Cardiac fibroblast (primary cell): Measurements from ENCODE around the gene DDX24.

Experiments used
- DNase-seq, 2 donors: peaks; one replicate each; pipeline versions ENCODE4 v3.0.0 to v3.0.0-alpha.2; 2010; ENCODE audit warnings: low read depth in 2 of 2
- H3K4me3 ChIP-seq, 2 donors: replicated peaks in 1 of 2; 1 replicate in 1 of 2; 2 replicates in 1 of 2; pipeline ENCODE4 v1.5.1; 2011; ENCODE audit warnings: low read depth in 2 of 2, low read length in 2 of 2, mild to moderate bottlenecking in 2 of 2, moderate library complexity in 1 of 2
- TF ChIP-seq, protein P1 (sequence below): IDR thresholded peaks from one replicate; pipeline ENCODE4 v1.5.1; 2011; ENCODE audit warnings: low read depth, mild to moderate bottlenecking, low read length, inconsistent platforms

DDX24 gene

DNA sequence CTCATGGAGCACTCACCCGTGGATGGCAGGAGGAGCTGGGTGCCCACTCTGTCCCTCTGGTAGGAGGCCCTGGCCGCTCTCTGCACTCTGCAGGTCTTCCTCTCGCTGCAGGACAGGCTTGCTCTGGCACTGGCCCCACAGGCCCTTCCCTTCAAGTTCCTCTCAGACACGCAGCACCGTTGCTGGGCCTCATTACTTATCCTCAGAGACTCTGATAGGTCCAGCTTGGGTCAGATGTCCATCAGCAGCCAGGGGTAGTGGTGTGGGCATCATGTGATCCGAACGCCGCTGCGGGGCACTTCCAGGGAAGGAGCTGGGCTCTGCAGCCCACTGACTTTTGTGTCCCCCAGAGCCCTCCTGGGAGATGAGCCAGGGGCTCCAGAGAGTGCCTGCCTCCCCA lies 43.0 kb downstream of the DDX24 start:
- TF ChIP-seq, protein P1, sequence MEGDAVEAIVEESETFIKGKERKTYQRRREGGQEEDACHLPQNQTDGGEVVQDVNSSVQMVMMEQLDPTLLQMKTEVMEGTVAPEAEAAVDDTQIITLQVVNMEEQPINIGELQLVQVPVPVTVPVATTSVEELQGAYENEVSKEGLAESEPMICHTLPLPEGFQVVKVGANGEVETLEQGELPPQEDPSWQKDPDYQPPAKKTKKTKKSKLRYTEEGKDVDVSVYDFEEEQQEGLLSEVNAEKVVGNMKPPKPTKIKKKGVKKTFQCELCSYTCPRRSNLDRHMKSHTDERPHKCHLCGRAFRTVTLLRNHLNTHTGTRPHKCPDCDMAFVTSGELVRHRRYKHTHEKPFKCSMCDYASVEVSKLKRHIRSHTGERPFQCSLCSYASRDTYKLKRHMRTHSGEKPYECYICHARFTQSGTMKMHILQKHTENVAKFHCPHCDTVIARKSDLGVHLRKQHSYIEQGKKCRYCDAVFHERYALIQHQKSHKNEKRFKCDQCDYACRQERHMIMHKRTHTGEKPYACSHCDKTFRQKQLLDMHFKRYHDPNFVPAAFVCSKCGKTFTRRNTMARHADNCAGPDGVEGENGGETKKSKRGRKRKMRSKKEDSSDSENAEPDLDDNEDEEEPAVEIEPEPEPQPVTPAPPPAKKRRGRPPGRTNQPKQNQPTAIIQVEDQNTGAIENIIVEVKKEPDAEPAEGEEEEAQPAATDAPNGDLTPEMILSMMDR = no peak
- no peak for DNase-seq

DNA sequence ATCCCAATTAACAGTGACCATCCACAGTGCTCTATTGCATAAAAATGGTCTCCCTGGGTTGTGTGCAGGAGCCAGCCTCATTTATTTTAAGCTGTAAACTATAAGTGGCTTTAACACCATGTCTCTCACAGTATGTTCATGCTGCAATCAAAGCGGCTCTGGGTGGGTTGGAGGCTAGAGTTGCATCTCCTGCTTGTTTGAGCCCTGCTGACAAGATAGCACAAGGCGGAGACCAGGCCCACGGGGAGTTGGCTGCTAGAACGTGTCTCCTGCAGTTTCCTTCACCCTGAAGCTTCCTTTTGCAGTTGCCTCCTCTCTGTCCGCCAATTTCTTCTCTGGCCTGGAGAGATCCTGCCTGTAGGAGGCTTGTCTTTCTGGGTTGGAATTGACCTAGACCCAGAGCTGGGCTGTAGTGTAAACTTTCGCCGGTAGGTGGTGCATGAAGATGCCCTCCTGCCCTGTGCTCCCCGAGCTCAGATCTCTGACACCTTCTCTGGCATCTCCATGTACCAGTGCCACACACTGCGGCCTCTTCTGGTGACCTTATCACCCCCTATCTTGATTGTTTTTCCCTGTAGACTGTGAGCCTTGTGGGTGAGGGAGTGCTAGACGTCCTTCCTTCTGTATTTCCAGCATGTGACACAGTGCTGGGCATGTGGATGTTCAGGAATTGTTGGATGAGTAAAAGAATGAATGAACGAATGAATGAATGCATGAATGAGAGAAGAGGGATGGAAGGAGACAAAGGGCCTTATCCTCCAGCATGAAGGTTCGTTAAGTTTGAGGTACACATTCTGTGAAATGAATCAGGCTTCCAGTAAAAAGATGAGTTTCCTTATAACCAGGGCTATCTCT lies 44.5 kb downstream of the DDX24 start:
- TF ChIP-seq, protein P1 = peak; percentile 88
- peak; percentile 77 to 80 for DNase-seq
- H3K4me3 ChIP-seq = no peak overlapping the region

More for the DNA sequence above, 43.0 kb downstream of the DDX24 start:
- H3K4me3 ChIP-seq = no peak overlapping the region

- no peak for DNase-seq
- TF ChIP-seq, protein P1 = no peak
- no peak overlapping the region for H3K4me3 ChIP-seq
These were observed 46.1 kb downstream of the DDX24 start for GRCh38 chr14:94034886-94035285.

DNA sequence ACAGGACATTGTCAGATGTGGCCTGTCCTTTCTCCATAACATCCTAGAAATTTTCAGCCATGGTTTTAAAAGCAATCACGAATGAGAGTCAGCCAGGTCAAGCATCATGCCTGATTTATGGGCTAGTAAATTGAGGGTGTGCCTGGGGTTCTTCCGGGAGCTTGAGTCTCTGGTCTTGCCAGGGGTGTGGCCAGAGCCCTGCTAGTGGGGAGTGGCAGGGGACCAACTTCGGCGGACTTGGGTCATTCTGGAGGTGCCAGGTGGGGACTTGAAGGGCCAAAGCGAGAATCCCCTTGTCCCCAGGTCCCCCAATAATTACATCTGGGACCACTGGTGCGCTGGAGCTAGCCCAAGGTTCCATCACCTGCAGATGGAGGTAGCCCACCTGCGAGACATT lies 49.1 kb downstream of the DDX24 start:
- H3K4me3 ChIP-seq = no peak overlapping the region
- TF ChIP-seq, protein P1 = no peak
- no peak for DNase-seq

DNA sequence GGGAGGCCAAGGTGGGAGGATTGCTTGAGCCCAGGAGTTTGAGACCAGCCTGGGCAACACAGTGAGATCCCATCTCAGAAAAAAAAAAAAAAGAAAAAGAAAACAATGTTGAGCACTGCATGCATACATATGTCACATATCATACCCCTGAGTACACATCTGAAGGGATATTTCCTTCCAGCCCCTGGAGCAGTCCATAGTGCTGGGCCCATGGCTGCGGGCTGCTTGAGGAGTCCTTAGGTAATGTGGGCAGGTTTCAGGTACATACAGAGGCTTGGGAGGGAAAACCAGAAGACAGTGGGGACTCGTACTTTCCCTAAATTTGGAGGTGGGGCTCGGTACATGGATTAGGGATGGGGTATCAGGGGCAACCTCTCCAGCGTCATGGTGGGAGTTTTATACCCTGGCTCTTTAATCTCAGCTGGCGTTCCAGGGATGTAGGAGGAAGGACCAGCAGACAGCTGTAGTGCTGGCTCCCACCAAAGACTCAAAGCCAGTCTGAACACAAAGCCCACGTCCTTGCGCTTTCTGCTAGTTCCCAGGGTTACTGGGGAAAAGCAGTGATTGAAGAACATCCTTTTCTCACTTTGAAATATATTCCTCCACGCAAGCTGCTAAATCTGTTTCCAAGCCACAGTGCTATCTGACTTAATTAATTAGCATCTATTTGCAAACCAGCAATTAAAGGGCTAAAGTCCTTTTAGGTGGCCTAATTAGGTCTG lies 49.7 kb downstream of the DDX24 start:
- TF ChIP-seq, protein P1 = no peak
- no peak for DNase-seq
- H3K4me3 ChIP-seq = no peak overlapping the region

- H3K4me3 ChIP-seq = no peak overlapping the region
- DNase-seq = no peak
- TF ChIP-seq, protein P1 = no peak
These were observed 50.4 kb downstream of the DDX24 start for GRCh38 chr14:94030571-94030970.
